Naive thymus-derived CD4-positive, alpha-beta T cell (primary cell): ENCODE measurements around the gene SLC35F1. TPM values are rescaled to one million over a fixed set of nuclear protein-coding genes. Genes with fewer than 3 reads are reported as not detected.
"Not testable (repeated sequence)": the region's sequence is repeated elsewhere in the genome, so short reads cannot be mapped to it uniquely, and the experiment has no call there.

ENCODE experiments used
- ATAC-seq: fragments of 150-1000 bp; cut with Tn5 transposase; 2 replicates; pipeline ENCODE4 v1.10.0; 2021; ENCODE audit warnings: mild to moderate bottlenecking, moderate library complexity
- CTCF ChIA-PET: fragments of 350-600 bp; sonication (Branson Sonifier 250); formaldehyde crosslinking; loops from one replicate; lab custom pipeline; 2021; ENCODE audit warnings: antibody characterized with exemption; lab: Charles Lee
- POLR2A ChIA-PET: fragments of 350-600 bp; sonication (Branson Sonifier 250); formaldehyde crosslinking; loops from one replicate; lab custom pipeline; 2021; ENCODE audit warnings: antibody characterized with exemption, inconsistent platforms; lab: Charles Lee
- DNase-seq, 9 donors: peaks; one replicate each; pipeline versions ENCODE4 v3.0.0 to v3.0.0-alpha.2; 2020 to 2022; ENCODE audit warnings: mixed read lengths in 1 of 9
- H3K27ac ChIP-seq: one replicate; pipeline ENCODE4 v1.7.0; 2013; ENCODE audit warnings: mild to moderate bottlenecking, low read depth, low read length, moderate library complexity
- H3K27me3 ChIP-seq, 2 donors: one replicate each; pipeline ENCODE4 v1.7.0; 2013; ENCODE audit warnings: low read length in 2 of 2, mild to moderate bottlenecking in 2 of 2, moderate library complexity in 2 of 2; ENCODE audit not compliant: control insufficient read depth in 2 of 2, insufficient read depth in 2 of 2
- H3K36me3 ChIP-seq, 3 experiments: 1 replicate in 2 of 3; 2 replicates in 1 of 3; pipeline ENCODE4 v1.7.0; 2013; ENCODE audit warnings: low read length in 3 of 3, mild to moderate bottlenecking in 3 of 3, moderate library complexity in 1 of 3; ENCODE audit not compliant: insufficient read depth in 3 of 3, control insufficient read depth in 2 of 3
- H3K4me1 ChIP-seq, 2 donors: one replicate each; pipeline ENCODE4 v1.7.0; 2013; ENCODE audit warnings: low read length in 2 of 2, mild to moderate bottlenecking in 2 of 2, moderate library complexity in 1 of 2; ENCODE audit not compliant: control insufficient read depth in 2 of 2, insufficient read depth in 2 of 2
- H3K4me3 ChIP-seq: 2 replicates; pipeline ENCODE4 v1.7.0; 2013; ENCODE audit warnings: mild to moderate bottlenecking, low read length
- H3K9me3 ChIP-seq, 3 experiments: 1 replicate in 2 of 3; 2 replicates in 1 of 3; pipeline ENCODE4 v1.7.0; 2013; ENCODE audit warnings: low read length in 3 of 3; ENCODE audit not compliant: control insufficient read depth in 2 of 3
- H3K27ac Mint-ChIP-seq, 9 donors: one replicate each; pipeline ENCODE4 v1.8.0; 2020 to 2022; ENCODE audit warnings: mixed read lengths in 9 of 9, mild to moderate bottlenecking in 8 of 9, moderate library complexity in 5 of 9, inconsistent platforms in 2 of 9
- H3K27me3 Mint-ChIP-seq, 5 donors: one replicate each; pipeline ENCODE4 v1.8.0; 2021 to 2022; ENCODE audit warnings: mixed read lengths in 5 of 5, mild to moderate bottlenecking in 1 of 5
- H3K36me3 Mint-ChIP-seq, 5 donors: one replicate each; pipeline ENCODE4 v1.8.0; 2020 to 2022; ENCODE audit warnings: mixed read lengths in 5 of 5, mild to moderate bottlenecking in 3 of 5, inconsistent platforms in 1 of 5
- H3K4me1 Mint-ChIP-seq, 7 donors: one replicate each; pipeline ENCODE4 v1.8.0; 2020 to 2022; ENCODE audit warnings: mixed read lengths in 7 of 7, mild to moderate bottlenecking in 3 of 7, inconsistent platforms in 1 of 7
- H3K4me3 Mint-ChIP-seq, 10 donors: one replicate each; pipeline ENCODE4 v1.8.0; 2020 to 2022; ENCODE audit warnings: mild to moderate bottlenecking in 10 of 10, mixed read lengths in 10 of 10, moderate library complexity in 6 of 10, inconsistent platforms in 2 of 10
- H3K9me3 Mint-ChIP-seq, 11 donors: one replicate each; pipeline ENCODE4 v1.8.0; 2020 to 2022; ENCODE audit warnings: mixed read lengths in 11 of 11, mild to moderate bottlenecking in 4 of 11, inconsistent platforms in 1 of 11, moderate library complexity in 1 of 11
- intact Hi-C, 2 donors: fragments of 100-400 bp; cut with micrococcal nuclease; formaldehyde crosslinking; loops; one replicate each; pipeline ENCODE4 v1.15.1; 2023
- polyA plus RNA-seq, 2 donors: library from polyadenylated mRNA; unstranded; fragments of 300-500 nt; fragmentation: Illumina TruSeq; gene quantifications; one replicate each; pipeline ENCODE4 v1.2.3, GENCODE V29; 2021
- total RNA-seq, 6 experiments: library from RNA in 5 of 6; stranded (reverse) in 5 of 6; gene quantifications; 1 replicate in 5 of 6; 2 replicates in 1 of 6; pipeline ENCODE4 v1.2.3 and lab custom pipeline; 2021 to 2026

The SLC35F1 gene
- total RNA-seq (not detected), polyA plus RNA-seq (not detected), total RNA-seq (lab: John Stamatoyannopoulos, UW) (not detected)

DNA sequence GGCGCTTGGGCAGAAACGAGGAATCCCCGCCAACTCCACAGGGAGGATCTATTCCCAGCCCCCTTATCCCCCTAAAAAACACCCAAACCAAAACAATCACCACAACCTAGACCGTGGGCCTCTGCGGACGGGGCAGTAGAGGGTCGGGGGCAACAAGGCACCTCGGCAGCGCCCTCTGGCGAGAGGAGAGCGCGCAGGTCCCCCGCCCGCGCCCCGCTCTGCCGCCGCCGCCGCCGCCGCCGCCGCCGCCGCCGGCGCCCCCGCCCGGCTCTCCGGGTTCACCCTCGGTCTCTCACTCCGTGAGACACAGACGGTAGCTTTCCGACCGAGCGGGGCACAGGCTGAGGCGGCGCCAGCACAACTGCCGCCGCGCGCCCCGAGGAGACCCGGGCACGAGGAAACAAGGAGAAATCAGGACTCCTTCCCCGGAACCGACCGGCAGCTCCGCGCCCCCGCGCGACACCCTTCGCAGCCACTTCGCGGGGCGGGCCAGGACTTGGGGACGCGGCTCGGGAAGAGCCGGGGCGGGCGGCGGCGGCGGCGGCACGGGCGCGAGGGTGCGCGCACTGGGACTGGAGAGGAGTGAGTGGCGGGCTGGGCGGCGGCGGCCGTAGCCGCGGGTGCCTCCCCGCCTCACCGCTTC is at the start of gene SLC35F1:
Gene SLC35F1, plus strand, starts transcription at position 307 of the 643 bp plus-strand sequence.
- Histone ChIP-seq H3K9me3 (no peaks in the 10 kb centered on the region), H3K27ac (no peak within 1 kb of the TSS), H3K4me3 (no peak within 1 kb of the TSS), H3K36me3 (no peaks in the 10 kb centered on the region), H3K27me3 (peaks cover 0 to 6% of the 10 kb centered on the region in 2 donors), H3K4me1 (no peaks in the 10 kb centered on the region)
- Mint-ChIP-seq H3K27me3 (peaks cover 56 to 73% (median 70%) of the 10 kb centered on the region in 5 donors), H3K27ac (no peak within 1 kb of the TSS), H3K4me1 (peaks cover 0 to 17% (median 8%) of the 10 kb centered on the region in 7 donors), H3K4me3 (peak within 1 kb of the TSS; percentile 60 to 85 (median 70)), H3K9me3 (peaks cover 0 to 11% (median 0%) of the 10 kb centered on the region in 11 donors), H3K36me3 (peaks cover 0 to 4% (median 0%) of the 10 kb centered on the region in 5 donors)
- POLR2A ChIA-PET = no interaction called here
- ATAC-seq (peak; percentile 56), DNase-seq (peak in 6 of 9 donors; percentile 2 to 48 (median 10))
- CTCF ChIA-PET = no interaction called here
- intact Hi-C loops = loop anchor here in 1 of 2 donors (5.0 kb wide), 1 partner anchor 560 kb away; no protein-coding TSS in a partner anchor

GRCh38 chr6:117858601-117859000 is 48.5 kb upstream of the SLC35F1 start:
- H3K4me1 Mint-ChIP-seq, H3K36me3 Mint-ChIP-seq, ATAC-seq, H3K27me3 ChIP-seq, H3K4me3 ChIP-seq, H3K9me3 ChIP-seq, H3K4me3 Mint-ChIP-seq, DNase-seq, H3K27ac Mint-ChIP-seq, intact Hi-C loops, H3K36me3 ChIP-seq, POLR2A ChIA-PET, H3K27ac ChIP-seq, H3K4me1 ChIP-seq, CTCF ChIA-PET: not testable (repeated sequence)
- Mint-ChIP-seq H3K9me3 (peaks cover 0 to 16% (median 9%) of the 10 kb centered on the region in 11 donors), H3K27me3 (peaks cover 0 to 19% (median 0%) of the 10 kb centered on the region in 5 donors)

DNA sequence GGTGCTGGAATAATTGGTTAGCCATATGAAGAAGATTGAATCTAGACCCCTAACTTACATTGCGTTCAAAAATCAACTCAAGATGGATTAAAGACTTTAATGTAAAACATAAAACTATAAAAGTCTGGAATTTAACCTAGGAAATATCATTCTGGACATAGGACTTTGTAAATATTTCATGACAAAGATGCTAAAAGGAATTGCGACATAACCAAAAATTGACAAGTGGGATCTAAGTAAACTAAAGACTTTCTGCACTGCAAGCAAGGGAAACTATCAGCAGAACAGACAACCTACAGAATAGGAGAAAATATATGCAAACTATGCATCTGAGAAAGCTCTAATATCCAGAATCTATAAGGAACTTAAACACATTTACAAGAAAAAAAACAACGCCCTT is 45.5 kb upstream of the SLC35F1 start:
- Histone ChIP-seq H3K27me3 (no peaks in the 10 kb centered on the region), H3K27ac (no peak overlapping the region), H3K36me3 (no peaks in the 10 kb centered on the region), H3K4me1 (no peaks in the 10 kb centered on the region), H3K9me3 (no peaks in the 10 kb centered on the region), H3K4me3 (no peak overlapping the region)
- intact Hi-C loops = no loop called here
- DNase-seq (no peak), ATAC-seq (no peak)
- Mint-ChIP-seq H3K4me1 (no peaks in the 10 kb centered on the region), H3K27ac (no peak overlapping the region), H3K4me3 (no peak overlapping the region), H3K9me3 (peaks cover 3 to 16% (median 8%) of the 10 kb centered on the region in 11 donors), H3K27me3 (peaks cover 0 to 5% (median 4%) of the 10 kb centered on the region in 5 donors), H3K36me3 (no peaks in the 10 kb centered on the region)
- POLR2A ChIA-PET = no interaction called here
- CTCF ChIA-PET = no interaction called here

DNA sequence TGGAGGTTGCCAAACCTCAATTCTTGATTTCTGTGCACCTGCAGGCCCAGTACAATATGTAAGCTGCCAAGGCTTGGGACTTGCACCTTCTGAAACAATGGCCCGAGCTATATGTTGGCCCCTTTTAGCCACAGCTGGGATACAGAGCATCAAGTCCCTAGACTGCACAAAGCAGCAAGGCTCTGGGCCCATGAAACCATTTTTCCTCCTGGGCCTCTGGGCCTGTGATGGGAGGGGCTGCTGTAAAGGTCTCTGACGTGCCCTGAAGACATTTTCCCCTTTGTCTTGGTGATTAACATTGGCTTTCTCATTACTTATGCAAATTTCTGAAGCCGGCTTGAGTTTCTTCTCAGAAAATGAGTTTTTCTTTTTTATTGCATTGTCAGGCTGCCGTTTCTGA is 40.5 kb upstream of the SLC35F1 start:
- POLR2A ChIA-PET = no interaction called here
- peaks cover 0 to 22% (median 4%) of the 10 kb centered on the region in 5 donors for H3K27me3 Mint-ChIP-seq
- DNase-seq = no peak

DNA sequence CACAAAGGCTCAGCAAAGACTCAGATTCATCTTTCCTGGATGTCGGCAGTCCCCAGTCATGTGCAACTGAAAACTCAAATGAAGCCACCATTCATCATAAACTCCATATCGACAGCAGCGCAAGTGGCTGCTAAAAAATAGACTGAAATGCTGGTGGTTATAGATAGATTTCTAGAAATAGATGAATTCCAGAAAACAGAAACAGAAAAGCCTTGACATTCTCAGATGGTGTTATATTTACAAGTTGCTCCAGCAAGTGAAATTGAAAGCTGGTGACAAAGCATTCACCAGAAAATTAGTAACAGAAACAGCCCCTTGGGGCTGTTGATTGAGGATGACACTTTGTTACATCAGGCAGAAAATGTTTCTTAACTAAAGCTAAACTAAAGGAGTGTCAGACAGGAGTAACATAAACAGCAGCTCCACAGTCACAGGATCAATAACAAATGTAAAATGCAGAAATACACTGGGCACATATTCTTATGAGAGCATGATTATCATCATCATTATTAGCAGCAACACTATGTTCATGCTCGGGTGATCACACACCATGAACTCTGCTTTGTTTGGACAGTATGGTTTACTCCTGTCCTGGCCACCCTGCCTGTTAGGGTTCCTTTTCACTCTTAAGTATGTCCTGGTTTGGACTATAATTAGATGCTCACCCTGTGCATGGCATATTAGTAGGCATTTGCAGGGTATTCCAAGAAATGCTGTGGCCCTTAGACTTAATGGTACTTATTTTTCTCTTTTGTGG is 36.4 kb upstream of the SLC35F1 start:
- peaks cover 0 to 22% (median 4%) of the 10 kb centered on the region in 5 donors for H3K27me3 Mint-ChIP-seq
- H3K36me3 Mint-ChIP-seq = no peaks in the 10 kb centered on the region
- Histone ChIP-seq H3K4me1 (no peaks in the 10 kb centered on the region), H3K9me3 (no peaks in the 10 kb centered on the region), H3K27ac (no peak overlapping the region), H3K36me3 (no peaks in the 10 kb centered on the region), H3K4me3 (no peak overlapping the region), H3K27me3 (no peaks in the 10 kb centered on the region)
- H3K9me3 Mint-ChIP-seq = peaks cover under 1 to 24% (median 5%) of the 10 kb centered on the region in 11 donors
- no peak for ATAC-seq
- no peak for DNase-seq
- intact Hi-C loops = no loop called here
- H3K4me3 Mint-ChIP-seq = no peak overlapping the region
- H3K27ac Mint-ChIP-seq = no peak overlapping the region
- CTCF ChIA-PET = no interaction called here
- H3K4me1 Mint-ChIP-seq = no peaks in the 10 kb centered on the region
- POLR2A ChIA-PET = no interaction called here

More for the DNA sequence above, 40.5 kb upstream of the SLC35F1 start:
- Mint-ChIP-seq H3K27ac (no peak overlapping the region), H3K4me1 (no peaks in the 10 kb centered on the region), H3K36me3 (no peaks in the 10 kb centered on the region), H3K9me3 (peaks cover 4 to 19% (median 8%) of the 10 kb centered on the region in 11 donors), H3K4me3 (no peak overlapping the region)
- Histone ChIP-seq H3K4me3 (no peak overlapping the region), H3K27me3 (no peaks in the 10 kb centered on the region), H3K27ac (no peak overlapping the region), H3K4me1 (no peaks in the 10 kb centered on the region), H3K9me3 (no peaks in the 10 kb centered on the region), H3K36me3 (no peaks in the 10 kb centered on the region)
- ATAC-seq = no peak
- CTCF ChIA-PET = no interaction called here
- intact Hi-C loops = no loop called here

DNA sequence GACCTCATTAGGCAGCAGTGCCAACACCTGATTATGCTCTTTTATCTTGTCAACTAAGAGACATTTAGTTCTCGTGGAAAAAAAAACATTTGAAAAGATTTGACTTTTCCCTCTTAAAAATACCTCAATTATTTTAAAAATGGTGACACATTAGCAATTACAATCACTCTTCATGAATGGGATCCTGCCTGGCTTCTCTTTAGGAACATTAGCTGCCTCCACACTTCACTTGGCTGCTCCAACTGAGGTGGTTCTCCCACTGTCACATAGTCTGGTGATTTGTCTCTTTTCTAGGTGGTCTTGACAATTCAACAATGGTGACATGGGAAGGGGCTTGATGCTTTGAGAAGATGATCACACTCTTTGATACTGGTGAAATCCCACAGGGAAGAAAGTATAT is 26.2 kb upstream of the SLC35F1 start:
- intact Hi-C loops = no loop called here
- Mint-ChIP-seq H3K27ac (no peak overlapping the region), H3K9me3 (peaks cover 0 to 4% (median 0%) of the 10 kb centered on the region in 11 donors), H3K27me3 (peaks cover 0 to 20% (median 14%) of the 10 kb centered on the region in 5 donors), H3K4me1 (no peaks in the 10 kb centered on the region), H3K4me3 (no peak overlapping the region), H3K36me3 (no peaks in the 10 kb centered on the region)
- CTCF ChIA-PET = no interaction called here
- Histone ChIP-seq H3K27ac (no peak overlapping the region), H3K4me1 (no peaks in the 10 kb centered on the region), H3K9me3 (no peaks in the 10 kb centered on the region), H3K4me3 (no peak overlapping the region), H3K36me3 (no peaks in the 10 kb centered on the region), H3K27me3 (no peaks in the 10 kb centered on the region)
- no peak for ATAC-seq
- POLR2A ChIA-PET = no interaction called here
- no peak for DNase-seq
